Nephron progenitor cell (in vitro differentiated cells): ENCODE results near the gene ASB13.

Source experiments
- DNase-seq: peaks from one replicate; pipeline ENCODE4 v3.0.0; 2021
- H3K27ac Mint-ChIP-seq: 2 replicates; pipeline ENCODE4 v1.8.0; 2021; ENCODE audit warnings: mild to moderate bottlenecking, moderate library complexity, mixed read lengths
- H3K27me3 Mint-ChIP-seq: 2 replicates; pipeline ENCODE4 v1.8.0; 2021; ENCODE audit warnings: mild to moderate bottlenecking, low read depth, mixed read lengths; ENCODE audit not compliant: poor library complexity
- H3K36me3 Mint-ChIP-seq: 2 replicates; pipeline ENCODE4 v1.8.0; 2021; ENCODE audit warnings: low read depth, mixed read lengths
- H3K4me1 Mint-ChIP-seq: 2 replicates; pipeline ENCODE4 v1.8.0; 2021; ENCODE audit warnings: mixed read lengths
- H3K4me3 Mint-ChIP-seq: 2 replicates; pipeline ENCODE4 v1.8.0; 2021; ENCODE audit warnings: mild to moderate bottlenecking, moderate library complexity, mixed read lengths
- H3K9me3 Mint-ChIP-seq: 2 replicates; pipeline ENCODE4 v1.8.0; 2021; ENCODE audit warnings: mild to moderate bottlenecking, moderate library complexity, mixed read lengths
- CTCF ChIP-seq: fragments of 200-600 bp; sonication (generic); IDR thresholded peaks from 2 replicates; pipeline ENCODE4 v1.5.0; 2021; ENCODE audit warnings: antibody characterized with exemption

The ASB13 gene

GRCh38 chr10:5603091-5603847 lies 63.1 kb downstream of the ASB13 start:
- Mint-ChIP-seq H3K36me3 (no peaks in the 10 kb centered on the region), H3K4me1 (peaks cover 27% of the 10 kb centered on the region), H3K4me3 (no peak overlapping the region), H3K9me3 (peaks cover 6% of the 10 kb centered on the region), H3K27me3 (peaks cover 7% of the 10 kb centered on the region), H3K27ac (no peak overlapping the region)
- DNase-seq, result no peak
- TF ChIP-seq CTCF, result no peak

GRCh38 chr10:5601826-5602495 lies 64.4 kb downstream of the ASB13 start:
- Mint-ChIP-seq H3K36me3 (no peaks in the 10 kb centered on the region), H3K9me3 (peaks cover 6% of the 10 kb centered on the region), H3K4me1 (peaks cover 31% of the 10 kb centered on the region), H3K27ac (no peak overlapping the region), H3K27me3 (peaks cover 11% of the 10 kb centered on the region), H3K4me3 (no peak overlapping the region)
- DNase-seq, result no peak
- no peak for TF ChIP-seq CTCF

GRCh38 chr10:5600908-5601307 lies 65.5 kb downstream of the ASB13 start:
- Mint-ChIP-seq H3K4me3 (no peak overlapping the region), H3K27ac (no peak overlapping the region), H3K36me3 (no peaks in the 10 kb centered on the region), H3K4me1 (peaks cover 42% of the 10 kb centered on the region), H3K27me3 (peaks cover 11% of the 10 kb centered on the region), H3K9me3 (peaks cover 6% of the 10 kb centered on the region)
- no peak for TF ChIP-seq CTCF
- DNase-seq, result no peak

- Mint-ChIP-seq H3K4me1 (peaks cover 46% of the 10 kb centered on the region), H3K36me3 (no peaks in the 10 kb centered on the region), H3K4me3 (no peak overlapping the region), H3K9me3 (peaks cover 6% of the 10 kb centered on the region), H3K27ac (no peak overlapping the region), H3K27me3 (peaks cover 16% of the 10 kb centered on the region)
- TF ChIP-seq CTCF, result no peak
- DNase-seq, result no peak
These were observed 66.5 kb downstream of the ASB13 start for GRCh38 chr10:5599613-5600520.

GRCh38 chr10:5598085-5598690 lies 68.2 kb downstream of the ASB13 start:
- no peaks in the 10 kb centered on the region for H3K36me3 Mint-ChIP-seq
- no peak overlapping the region for H3K27ac Mint-ChIP-seq
- no peak for DNase-seq
- peak overlapping the region; percentile 46 for H3K4me3 Mint-ChIP-seq
- H3K9me3 Mint-ChIP-seq, result peaks cover 1% of the 10 kb centered on the region
- H3K4me1 Mint-ChIP-seq, result peaks cover 58% of the 10 kb centered on the region
- H3K27me3 Mint-ChIP-seq, result peaks cover 18% of the 10 kb centered on the region
- no peak for TF ChIP-seq CTCF
